ENCODE measurements around the gene KAT8. TPM values are rescaled to one million over a fixed set of nuclear protein-coding genes. Genes with fewer than 3 reads are reported as not detected.

Gene KAT8
- total and polyA plus RNA-seq, 2 of the 13 experiments (the other 11 are each of a cell fraction or from before 2014, with no cell fraction given): 79.0 to 84.2 TPM

DNA sequence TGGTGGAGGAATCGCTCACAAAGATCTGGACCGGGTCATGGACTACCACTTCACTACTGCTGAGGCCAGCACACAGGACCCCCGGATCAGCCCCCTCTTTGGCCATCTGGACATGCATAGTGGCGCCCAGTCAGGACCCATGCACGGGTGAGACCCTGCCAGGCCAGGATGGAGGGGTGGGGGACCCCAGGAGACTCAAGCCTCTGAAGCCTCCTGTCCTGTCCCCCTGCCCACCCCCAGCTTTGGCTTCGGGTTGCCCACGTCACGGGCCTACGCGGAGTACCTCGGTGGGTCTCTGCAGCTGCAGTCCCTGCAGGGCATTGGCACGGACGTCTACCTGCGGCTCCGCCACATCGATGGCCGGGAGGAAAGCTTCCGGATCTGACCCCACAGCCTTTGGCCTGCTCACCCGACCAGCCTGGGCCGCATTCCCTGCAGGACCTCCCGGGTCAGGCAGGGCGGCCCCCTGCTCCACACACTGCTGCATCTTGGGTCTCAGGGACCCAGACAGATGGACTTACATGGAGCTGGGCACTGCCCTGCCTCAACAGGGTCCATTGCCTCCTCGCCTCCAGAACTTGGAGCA, 5.5 kb upstream of the KAT8 start:
- peaks cover 20 to 35% of the 10 kb centered on the region in 2 experiments for H3K36me3 ChIP-seq (replicated peaks in 1 of 2; ENCODE audit: control insufficient read depth in 1 of 2, insufficient read depth in 2 of 2, low read length in 2 of 2)
- CTCF ChIA-PET (ENCODE audit: low intra/inter-chr PET ratio, low total read pairs): no interaction called here
- POLR2A ChIA-PET: interaction anchor here (0.9 kb wide), 1 partner anchor 38 kb away, joined by 3 read pairs; the partner anchor contains the start of genes ZNF646 and ZNF668
- WGBS (ENCODE audit: low lambda C conversion rate): 96% methylated on average over 18 of the region's 23 CpGs
- TF ChIP-seq EEA1 (CRISPR knock-in tag; IDR thresholded peaks at IDR 0.05; ENCODE audit: borderline replicate concordance): 0 out of 2 replicates have a peak, but pooled peaks have one; percentile 33
- TF ChIP-seq HNRNPUL1 (IDR thresholded peaks at IDR 0.05; ENCODE audit: low read depth, low read length): no peak
- no peak for TF ChIP-seq ZNF629 (CRISPR knock-in tag; conservative IDR thresholded peaks at IDR 0.05)
- TF ChIP-seq AGO2 (optimal IDR thresholded peaks at IDR 0.05; ENCODE audit: low read depth, low read length): peak; percentile 79
- TF ChIP-seq RBFOX2 (IDR thresholded peaks at IDR 0.05; ENCODE audit: low read depth, low read length): peak; percentile 62
- 0 out of 2 replicates have a peak, but pooled peaks have one; percentile 27 for TF ChIP-seq AKAP8 (CRISPR knock-in tag; IDR thresholded peaks at IDR 0.05)
- TF ChIP-seq, protein P1, sequence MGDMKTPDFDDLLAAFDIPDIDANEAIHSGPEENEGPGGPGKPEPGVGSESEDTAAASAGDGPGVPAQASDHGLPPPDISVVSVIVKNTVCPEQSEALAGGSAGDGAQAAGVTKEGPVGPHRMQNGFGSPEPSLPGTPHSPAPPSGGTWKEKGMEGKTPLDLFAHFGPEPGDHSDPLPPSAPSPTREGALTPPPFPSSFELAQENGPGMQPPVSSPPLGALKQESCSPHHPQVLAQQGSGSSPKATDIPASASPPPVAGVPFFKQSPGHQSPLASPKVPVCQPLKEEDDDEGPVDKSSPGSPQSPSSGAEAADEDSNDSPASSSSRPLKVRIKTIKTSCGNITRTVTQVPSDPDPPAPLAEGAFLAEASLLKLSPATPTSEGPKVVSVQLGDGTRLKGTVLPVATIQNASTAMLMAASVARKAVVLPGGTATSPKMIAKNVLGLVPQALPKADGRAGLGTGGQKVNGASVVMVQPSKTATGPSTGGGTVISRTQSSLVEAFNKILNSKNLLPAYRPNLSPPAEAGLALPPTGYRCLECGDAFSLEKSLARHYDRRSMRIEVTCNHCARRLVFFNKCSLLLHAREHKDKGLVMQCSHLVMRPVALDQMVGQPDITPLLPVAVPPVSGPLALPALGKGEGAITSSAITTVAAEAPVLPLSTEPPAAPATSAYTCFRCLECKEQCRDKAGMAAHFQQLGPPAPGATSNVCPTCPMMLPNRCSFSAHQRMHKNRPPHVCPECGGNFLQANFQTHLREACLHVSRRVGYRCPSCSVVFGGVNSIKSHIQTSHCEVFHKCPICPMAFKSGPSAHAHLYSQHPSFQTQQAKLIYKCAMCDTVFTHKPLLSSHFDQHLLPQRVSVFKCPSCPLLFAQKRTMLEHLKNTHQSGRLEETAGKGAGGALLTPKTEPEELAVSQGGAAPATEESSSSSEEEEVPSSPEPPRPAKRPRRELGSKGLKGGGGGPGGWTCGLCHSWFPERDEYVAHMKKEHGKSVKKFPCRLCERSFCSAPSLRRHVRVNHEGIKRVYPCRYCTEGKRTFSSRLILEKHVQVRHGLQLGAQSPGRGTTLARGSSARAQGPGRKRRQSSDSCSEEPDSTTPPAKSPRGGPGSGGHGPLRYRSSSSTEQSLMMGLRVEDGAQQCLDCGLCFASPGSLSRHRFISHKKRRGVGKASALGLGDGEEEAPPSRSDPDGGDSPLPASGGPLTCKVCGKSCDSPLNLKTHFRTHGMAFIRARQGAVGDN (CRISPR knock-in tag; IDR thresholded peaks at IDR 0.05): no peak; the same call in 1 of the 2 replicates
- TF ChIP-seq BRD4 (CRISPR knock-in tag; IDR thresholded peaks at IDR 0.05): no peak
- no peak for TF ChIP-seq ZMYM3 (CRISPR knock-in tag; IDR thresholded peaks at IDR 0.05)
- TF ChIP-seq, protein P2, sequence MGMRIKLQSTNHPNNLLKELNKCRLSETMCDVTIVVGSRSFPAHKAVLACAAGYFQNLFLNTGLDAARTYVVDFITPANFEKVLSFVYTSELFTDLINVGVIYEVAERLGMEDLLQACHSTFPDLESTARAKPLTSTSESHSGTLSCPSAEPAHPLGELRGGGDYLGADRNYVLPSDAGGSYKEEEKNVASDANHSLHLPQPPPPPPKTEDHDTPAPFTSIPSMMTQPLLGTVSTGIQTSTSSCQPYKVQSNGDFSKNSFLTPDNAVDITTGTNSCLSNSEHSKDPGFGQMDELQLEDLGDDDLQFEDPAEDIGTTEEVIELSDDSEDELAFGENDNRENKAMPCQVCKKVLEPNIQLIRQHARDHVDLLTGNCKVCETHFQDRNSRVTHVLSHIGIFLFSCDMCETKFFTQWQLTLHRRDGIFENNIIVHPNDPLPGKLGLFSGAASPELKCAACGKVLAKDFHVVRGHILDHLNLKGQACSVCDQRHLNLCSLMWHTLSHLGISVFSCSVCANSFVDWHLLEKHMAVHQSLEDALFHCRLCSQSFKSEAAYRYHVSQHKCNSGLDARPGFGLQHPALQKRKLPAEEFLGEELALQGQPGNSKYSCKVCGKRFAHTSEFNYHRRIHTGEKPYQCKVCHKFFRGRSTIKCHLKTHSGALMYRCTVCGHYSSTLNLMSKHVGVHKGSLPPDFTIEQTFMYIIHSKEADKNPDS (CRISPR knock-in tag; IDR thresholded peaks at IDR 0.05): no peak
- no peak overlapping the region for H3K4me3 ChIP-seq (replicated peaks in 1 of 3; ENCODE audit: insufficient read depth in 1 of 3, low read depth in 2 of 3, low read length in 3 of 3)
- H3K9ac ChIP-seq (ENCODE audit: insufficient read depth, low read depth, low read length): no peak overlapping the region
- no peak overlapping the region for H3K4me2 ChIP-seq (ENCODE audit: low read depth, low read length)
- in situ Hi-C loops (cut with HindIII; ENCODE audit: extremely low pct_ligation_motif_present, low pct_unique_long_range_greater_than_20kb): no loop called here
- DNase-seq (ENCODE audit: low spot score) (no peak), FAIRE-seq (no peak), ATAC-seq (no peak)
- peaks cover 12% of the 10 kb centered on the region for H3K79me2 ChIP-seq (ENCODE audit: insufficient read depth, low read length)
- no peak overlapping the region for H2AFZ ChIP-seq (ENCODE audit: low read length)
- H3K27me3 ChIP-seq (ENCODE audit: control insufficient read depth in 1 of 2, insufficient read depth in 2 of 2, low read length in 2 of 2): no peaks in the 10 kb centered on the region
- H3K4me1 ChIP-seq (ENCODE audit: insufficient read depth, low read length): peaks cover 51% of the 10 kb centered on the region
- no peaks in the 10 kb centered on the region for H4K20me1 ChIP-seq (ENCODE audit: insufficient read depth, low read length)
- intact Hi-C loops (cut with micrococcal nuclease; ENCODE audit: unreplicated experiment): no loop called here
- BruUV-seq (replicated peaks): no TSS peak
- no peak overlapping the region for H3K27ac ChIP-seq (ENCODE audit: extremely low read length, insufficient read depth, low read length)
- H3K9me3 ChIP-seq (ENCODE audit: low read length): no peaks in the 10 kb centered on the region

Measured in HepG2 (cell line).